ENCODE results near the gene GALT.

GALT gene

DNA sequence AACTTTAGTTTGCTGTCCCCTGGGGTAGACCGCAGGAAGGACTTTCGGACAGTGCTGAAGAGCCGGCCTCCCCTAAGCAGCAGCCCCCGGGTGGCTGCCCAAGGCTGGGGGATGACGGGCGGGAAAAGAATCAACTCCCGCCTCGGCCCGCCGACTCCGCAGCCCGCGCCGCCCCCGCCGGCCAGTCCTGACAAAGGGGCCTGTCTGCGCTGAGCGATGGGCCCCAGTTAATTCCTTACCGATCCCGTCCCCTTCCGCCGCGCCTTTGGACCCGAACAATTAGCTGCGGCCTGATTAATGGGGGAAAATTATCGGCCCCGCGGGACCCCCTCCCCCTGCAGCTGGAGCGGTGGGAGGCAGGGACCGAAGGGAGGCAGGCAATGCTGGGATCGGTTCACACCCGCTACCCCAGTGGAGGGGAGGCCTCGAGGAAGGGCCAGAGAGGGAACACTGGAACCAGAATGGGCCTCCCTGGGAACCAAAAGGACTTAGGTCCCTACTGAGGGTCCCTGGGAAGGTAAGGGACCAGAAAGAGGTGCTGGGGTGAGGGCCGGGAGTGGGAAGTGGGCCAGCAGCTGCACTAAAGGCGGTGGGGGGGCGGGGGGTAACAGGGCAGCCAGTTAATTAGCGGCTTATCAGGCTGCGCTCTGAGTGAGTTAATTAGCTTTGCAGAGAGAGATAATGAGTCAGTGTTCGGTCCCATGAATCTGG lies 21.8 kb upstream of the GALT start:
- H4K20me1 ChIP-seq (ENCODE audit: insufficient read depth, low read length): no peaks in the 10 kb centered on the region
- TF ChIP-seq, protein P1, sequence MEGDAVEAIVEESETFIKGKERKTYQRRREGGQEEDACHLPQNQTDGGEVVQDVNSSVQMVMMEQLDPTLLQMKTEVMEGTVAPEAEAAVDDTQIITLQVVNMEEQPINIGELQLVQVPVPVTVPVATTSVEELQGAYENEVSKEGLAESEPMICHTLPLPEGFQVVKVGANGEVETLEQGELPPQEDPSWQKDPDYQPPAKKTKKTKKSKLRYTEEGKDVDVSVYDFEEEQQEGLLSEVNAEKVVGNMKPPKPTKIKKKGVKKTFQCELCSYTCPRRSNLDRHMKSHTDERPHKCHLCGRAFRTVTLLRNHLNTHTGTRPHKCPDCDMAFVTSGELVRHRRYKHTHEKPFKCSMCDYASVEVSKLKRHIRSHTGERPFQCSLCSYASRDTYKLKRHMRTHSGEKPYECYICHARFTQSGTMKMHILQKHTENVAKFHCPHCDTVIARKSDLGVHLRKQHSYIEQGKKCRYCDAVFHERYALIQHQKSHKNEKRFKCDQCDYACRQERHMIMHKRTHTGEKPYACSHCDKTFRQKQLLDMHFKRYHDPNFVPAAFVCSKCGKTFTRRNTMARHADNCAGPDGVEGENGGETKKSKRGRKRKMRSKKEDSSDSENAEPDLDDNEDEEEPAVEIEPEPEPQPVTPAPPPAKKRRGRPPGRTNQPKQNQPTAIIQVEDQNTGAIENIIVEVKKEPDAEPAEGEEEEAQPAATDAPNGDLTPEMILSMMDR (IDR thresholded peaks at IDR 0.05; ENCODE audit: low read length): no peak
- no peak overlapping the region for H2AFZ ChIP-seq (ENCODE audit: low read length)
- DNase-seq: no peak
- no peak overlapping the region for H3K27ac ChIP-seq (ENCODE audit: low read length)
- H3K36me3 ChIP-seq (replicated peaks; ENCODE audit: insufficient read depth, low read length): no peaks in the 10 kb centered on the region
- H3F3A ChIP-seq (ENCODE audit: insufficient read depth, low read length): no peaks in the 10 kb centered on the region
- peaks cover 67% of the 10 kb centered on the region for H3K27me3 ChIP-seq (replicated peaks; ENCODE audit: insufficient read depth, low read length)
- no peak overlapping the region for H3K9ac ChIP-seq (ENCODE audit: low read length)
- peaks cover 9% of the 10 kb centered on the region; the same call in 1 of the 2 replicates for H3K4me1 ChIP-seq (ENCODE audit: low read length)
- H3K9me2 ChIP-seq (replicated peaks; ENCODE audit: insufficient read depth, low read length): no peaks in the 10 kb centered on the region
- peaks cover 7% of the 10 kb centered on the region for H3K79me2 ChIP-seq (ENCODE audit: low read length)
- no peak overlapping the region for H3K4me2 ChIP-seq (ENCODE audit: low read depth, low read length)
- no peaks in the 10 kb centered on the region for H3K9me3 ChIP-seq (replicated peaks; ENCODE audit: insufficient read depth, low read length)
- H3K4me3 ChIP-seq (ENCODE audit: low read length): no peak overlapping the region

DNA sequence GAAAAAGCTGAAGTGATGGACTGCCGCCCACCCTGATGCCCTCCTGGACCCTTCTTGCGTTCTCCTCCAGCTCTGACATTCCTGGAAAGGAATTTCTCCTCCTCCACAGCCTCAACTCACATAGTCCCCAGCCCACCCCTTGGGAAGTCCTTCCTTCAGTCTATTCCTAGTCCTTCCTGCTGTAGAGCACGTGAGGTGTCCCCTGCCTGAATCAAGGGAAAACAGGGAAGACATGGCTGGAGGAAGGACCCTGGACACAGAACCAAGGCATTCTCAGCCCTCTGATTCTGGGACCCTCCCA lies 21.3 kb upstream of the GALT start:
- H3K27me3 ChIP-seq (replicated peaks; ENCODE audit: insufficient read depth, low read length): peaks cover 72% of the 10 kb centered on the region
- H3K9me2 ChIP-seq (replicated peaks; ENCODE audit: insufficient read depth, low read length): no peaks in the 10 kb centered on the region
- H3K79me2 ChIP-seq (ENCODE audit: low read length): peaks cover 1% of the 10 kb centered on the region
- no peak overlapping the region for H3K9ac ChIP-seq (ENCODE audit: low read length)
- peaks cover 9% of the 10 kb centered on the region; the same call in 1 of the 2 replicates for H3K4me1 ChIP-seq (ENCODE audit: low read length)
- H3K4me2 ChIP-seq (ENCODE audit: low read depth, low read length): no peak overlapping the region
- H3K27ac ChIP-seq (ENCODE audit: low read length): no peak overlapping the region
- no peaks in the 10 kb centered on the region for H4K20me1 ChIP-seq (ENCODE audit: insufficient read depth, low read length)
- DNase-seq: no peak
- TF ChIP-seq EZH2 (optimal IDR thresholded peaks at IDR 0.05; ENCODE audit: low read depth, low read length) (no peak), EZH2phosphoT487 (IDR thresholded peaks at IDR 0.05; ENCODE audit: low read length) (no peak)
- TF ChIP-seq, protein P1 (IDR thresholded peaks at IDR 0.05; ENCODE audit: low read length): no peak
- H3K36me3 ChIP-seq (replicated peaks; ENCODE audit: insufficient read depth, low read length): no peaks in the 10 kb centered on the region
- no peak overlapping the region for H2AFZ ChIP-seq (ENCODE audit: low read length)
- H3K4me3 ChIP-seq (ENCODE audit: low read length): no peak overlapping the region
- H3F3A ChIP-seq (ENCODE audit: insufficient read depth, low read length): no peaks in the 10 kb centered on the region
- no peaks in the 10 kb centered on the region for H3K9me3 ChIP-seq (replicated peaks; ENCODE audit: insufficient read depth, low read length)

DNA sequence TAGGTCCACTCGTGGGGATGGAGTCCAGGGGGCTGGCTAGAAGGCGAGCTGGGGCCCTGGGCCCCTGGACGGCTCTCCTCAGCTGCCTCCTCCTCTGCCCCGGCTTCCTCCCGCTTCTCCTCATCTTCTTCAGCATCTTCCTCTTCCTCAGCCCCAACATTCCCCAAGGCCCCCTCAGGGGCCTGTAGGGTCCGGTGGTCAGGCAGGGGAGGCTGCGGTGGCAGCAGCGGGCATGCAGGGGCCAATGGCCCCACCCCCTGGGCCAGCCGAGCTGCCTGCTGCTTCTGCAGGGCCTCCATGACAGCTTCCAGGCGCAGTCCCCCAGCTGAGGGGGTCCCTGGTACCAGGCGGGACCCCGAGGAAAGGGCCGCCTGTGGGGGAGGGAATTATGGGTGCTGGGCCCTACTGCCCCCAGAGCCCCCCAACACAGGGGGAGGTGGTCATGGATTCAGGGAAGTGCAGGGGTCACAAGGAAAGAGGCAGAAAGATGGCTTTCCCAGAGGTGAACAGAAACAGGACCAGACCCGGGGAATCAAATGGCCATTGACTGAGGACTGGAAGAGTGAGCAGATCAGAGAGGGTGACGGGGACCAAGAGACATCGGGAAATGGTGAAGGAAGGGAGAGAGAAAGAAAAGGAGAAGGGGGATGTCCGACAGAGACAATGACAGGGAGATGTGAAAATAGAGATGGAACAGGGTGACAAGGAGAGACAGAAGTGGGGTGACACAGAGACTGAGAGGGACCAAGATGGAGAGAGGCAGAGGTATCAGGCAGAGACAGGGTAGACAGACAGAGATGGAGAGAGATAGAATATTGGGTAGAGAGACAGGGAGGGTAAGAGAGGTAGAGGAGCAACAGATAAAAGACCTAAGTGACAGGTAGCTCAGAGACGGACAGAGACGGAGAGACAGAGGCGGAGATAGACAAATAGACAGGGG lies 18.5 kb upstream of the GALT start:
- H3K27me3 ChIP-seq (replicated peaks; ENCODE audit: insufficient read depth, low read length): peaks cover 80% of the 10 kb centered on the region
- H3K4me2 ChIP-seq (ENCODE audit: low read depth, low read length): peak overlapping the region; percentile 72

More for the DNA sequence above, 18.5 kb upstream of the GALT start:
- peak overlapping the region; percentile 30; the same call in 1 of the 2 replicates for H2AFZ ChIP-seq (ENCODE audit: low read length)
- H3K36me3 ChIP-seq (replicated peaks; ENCODE audit: insufficient read depth, low read length): no peaks in the 10 kb centered on the region
- peak overlapping the region; percentile 36 for H3K4me3 ChIP-seq (ENCODE audit: low read length)
- TF ChIP-seq EZH2phosphoT487 (IDR thresholded peaks at IDR 0.05; ENCODE audit: low read length) (no peak), EZH2 (optimal IDR thresholded peaks at IDR 0.05; ENCODE audit: low read depth, low read length) (no peak)
- TF ChIP-seq, protein P1 (IDR thresholded peaks at IDR 0.05; ENCODE audit: low read length): no peak
- no peak for DNase-seq
- no peak overlapping the region; the same call in 1 of the 2 replicates for H3K9ac ChIP-seq (ENCODE audit: low read length)
- H3F3A ChIP-seq (ENCODE audit: insufficient read depth, low read length): no peaks in the 10 kb centered on the region
- no peaks in the 10 kb centered on the region for H3K9me3 ChIP-seq (replicated peaks; ENCODE audit: insufficient read depth, low read length)
- H3K27ac ChIP-seq (ENCODE audit: low read length): no peak overlapping the region
- 0 out of 2 replicates have a peak, but pooled peaks cover 4% of the 10 kb centered on the region for H3K4me1 ChIP-seq (ENCODE audit: low read length)
- H3K9me2 ChIP-seq (replicated peaks; ENCODE audit: insufficient read depth, low read length): no peaks in the 10 kb centered on the region
- H4K20me1 ChIP-seq (ENCODE audit: insufficient read depth, low read length): no peaks in the 10 kb centered on the region
- H3K79me2 ChIP-seq (ENCODE audit: low read length): no peaks in the 10 kb centered on the region
